Endothelial cell (in vitro differentiated cells): ENCODE measurements around the gene OR51G2. TPM values are rescaled to one million over a fixed set of nuclear protein-coding genes. Genes with fewer than 3 reads are reported as not detected.
"Not testable (repeated sequence)": the region's sequence is repeated elsewhere in the genome, so short reads cannot be mapped to it uniquely, and the experiment has no call there.

ENCODE experiments used
- DNase-seq: peaks from one replicate; pipeline ENCODE4 v3.0.0; 2021; ENCODE audit warnings: low spot score
- H3K27ac Mint-ChIP-seq: one replicate; pipeline ENCODE4 v1.8.0; 2021; ENCODE audit warnings: mixed read lengths, inconsistent platforms; ENCODE audit not compliant: unreplicated experiment
- H3K27me3 Mint-ChIP-seq: one replicate; pipeline ENCODE4 v1.8.0; 2021; ENCODE audit warnings: mild to moderate bottlenecking, moderate library complexity, mixed read lengths, inconsistent platforms; ENCODE audit not compliant: unreplicated experiment
- H3K36me3 Mint-ChIP-seq: one replicate; pipeline ENCODE4 v1.8.0; 2021; ENCODE audit warnings: mild to moderate bottlenecking, low read depth, mixed read lengths, inconsistent platforms; ENCODE audit not compliant: unreplicated experiment
- H3K4me1 Mint-ChIP-seq: one replicate; pipeline ENCODE4 v1.8.0; 2021; ENCODE audit warnings: mild to moderate bottlenecking, mixed read lengths, inconsistent platforms; ENCODE audit not compliant: unreplicated experiment
- H3K4me3 Mint-ChIP-seq: one replicate; pipeline ENCODE4 v1.8.0; 2021; ENCODE audit warnings: mild to moderate bottlenecking, mixed read lengths, inconsistent platforms; ENCODE audit not compliant: unreplicated experiment
- H3K9me3 Mint-ChIP-seq: one replicate; pipeline ENCODE4 v1.8.0; 2021; ENCODE audit warnings: mixed read lengths, inconsistent platforms; ENCODE audit not compliant: unreplicated experiment
- long read RNA-seq: library from polyadenylated mRNA; unstranded; transcript quantifications from one replicate; pipeline ENCODE4 v2.0.0, GENCODE V29; 2020; ENCODE audit not compliant: unreplicated experiment
- total RNA-seq: library from RNA; stranded (reverse); fragmentation: NEBNext Ultra II Directional; extraction: Animal tissue kit (Norgen Biotek cat#: 25700); gene quantifications from one replicate; pipeline ENCODE4 v1.2.1, GENCODE V29; 2021; ENCODE audit not compliant: unreplicated experiment
- TF ChIP-seq, protein P1 (sequence below): fragments of 200-600 bp; sonication (generic); IDR thresholded peaks from one replicate; pipeline ENCODE4 v1.5.0; 2021; ENCODE audit warnings: antibody characterized with exemption; ENCODE audit not compliant: unreplicated experiment

The OR51G2 gene
- not detected for total RNA-seq
- long read RNA-seq: 0 reads

DNA sequence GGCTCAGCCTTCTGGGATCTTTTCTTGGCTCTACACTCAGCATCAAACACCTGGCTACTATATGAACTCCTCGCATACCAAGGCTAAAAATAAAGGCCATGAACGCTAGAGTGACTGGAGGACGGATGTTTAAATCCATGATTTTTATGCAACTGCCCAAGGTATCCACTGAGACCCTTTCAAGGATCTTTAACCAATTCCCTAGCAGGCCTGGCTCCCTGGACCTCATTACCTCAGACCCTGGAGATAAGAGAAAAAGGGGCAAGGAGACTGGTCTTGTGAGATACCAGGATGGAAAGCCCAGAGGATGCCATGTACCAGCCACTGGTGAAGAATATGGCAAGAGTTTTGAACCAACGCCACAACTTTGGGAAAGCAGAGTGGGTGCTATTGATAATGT lies at the start of gene OR51G2:
Gene OR51G2 (minus strand): TSS at position 101 of the 400 bp plus-strand sequence. CDS start 3,687 bp downstream, outside the sequence.
- H3K27me3 Mint-ChIP-seq: peaks cover 3% of the 10 kb centered on the region
- no peaks in the 10 kb centered on the region for H3K4me1 Mint-ChIP-seq
- no peaks in the 10 kb centered on the region for H3K9me3 Mint-ChIP-seq
- no peak for DNase-seq
- no peak within 1 kb of the TSS for H3K27ac Mint-ChIP-seq
- H3K36me3 Mint-ChIP-seq: no peaks in the 10 kb centered on the region
- no peak within 1 kb of the TSS for H3K4me3 Mint-ChIP-seq
- TF ChIP-seq, protein P1, sequence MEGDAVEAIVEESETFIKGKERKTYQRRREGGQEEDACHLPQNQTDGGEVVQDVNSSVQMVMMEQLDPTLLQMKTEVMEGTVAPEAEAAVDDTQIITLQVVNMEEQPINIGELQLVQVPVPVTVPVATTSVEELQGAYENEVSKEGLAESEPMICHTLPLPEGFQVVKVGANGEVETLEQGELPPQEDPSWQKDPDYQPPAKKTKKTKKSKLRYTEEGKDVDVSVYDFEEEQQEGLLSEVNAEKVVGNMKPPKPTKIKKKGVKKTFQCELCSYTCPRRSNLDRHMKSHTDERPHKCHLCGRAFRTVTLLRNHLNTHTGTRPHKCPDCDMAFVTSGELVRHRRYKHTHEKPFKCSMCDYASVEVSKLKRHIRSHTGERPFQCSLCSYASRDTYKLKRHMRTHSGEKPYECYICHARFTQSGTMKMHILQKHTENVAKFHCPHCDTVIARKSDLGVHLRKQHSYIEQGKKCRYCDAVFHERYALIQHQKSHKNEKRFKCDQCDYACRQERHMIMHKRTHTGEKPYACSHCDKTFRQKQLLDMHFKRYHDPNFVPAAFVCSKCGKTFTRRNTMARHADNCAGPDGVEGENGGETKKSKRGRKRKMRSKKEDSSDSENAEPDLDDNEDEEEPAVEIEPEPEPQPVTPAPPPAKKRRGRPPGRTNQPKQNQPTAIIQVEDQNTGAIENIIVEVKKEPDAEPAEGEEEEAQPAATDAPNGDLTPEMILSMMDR: no peak

- no peaks in the 10 kb centered on the region for H3K36me3 Mint-ChIP-seq
- no peak overlapping the region for H3K27ac Mint-ChIP-seq
- TF ChIP-seq, protein P1: no peak
- H3K9me3 Mint-ChIP-seq: no peaks in the 10 kb centered on the region
- H3K4me3 Mint-ChIP-seq: no peak overlapping the region
- H3K27me3 Mint-ChIP-seq: no peaks in the 10 kb centered on the region
- no peaks in the 10 kb centered on the region for H3K4me1 Mint-ChIP-seq
- DNase-seq: no peak
These were observed 43.7 kb upstream of the OR51G2 start for GRCh38 chr11:4962816-4963215.

- Mint-ChIP-seq H3K4me3 (no peak overlapping the region), H3K36me3 (no peaks in the 10 kb centered on the region), H3K27me3 (no peaks in the 10 kb centered on the region), H3K4me1 (no peaks in the 10 kb centered on the region), H3K27ac (no peak overlapping the region), H3K9me3 (no peaks in the 10 kb centered on the region)
- DNase-seq: no peak
- TF ChIP-seq, protein P1: no peak
These were observed 41.7 kb upstream of the OR51G2 start for GRCh38 chr11:4960877-4961276.

GRCh38 chr11:4957396-4957795 lies 38.2 kb upstream of the OR51G2 start:
- H3K27me3 Mint-ChIP-seq: no peaks in the 10 kb centered on the region
- H3K4me1 Mint-ChIP-seq: no peaks in the 10 kb centered on the region
- TF ChIP-seq, protein P1: no peak

DNA sequence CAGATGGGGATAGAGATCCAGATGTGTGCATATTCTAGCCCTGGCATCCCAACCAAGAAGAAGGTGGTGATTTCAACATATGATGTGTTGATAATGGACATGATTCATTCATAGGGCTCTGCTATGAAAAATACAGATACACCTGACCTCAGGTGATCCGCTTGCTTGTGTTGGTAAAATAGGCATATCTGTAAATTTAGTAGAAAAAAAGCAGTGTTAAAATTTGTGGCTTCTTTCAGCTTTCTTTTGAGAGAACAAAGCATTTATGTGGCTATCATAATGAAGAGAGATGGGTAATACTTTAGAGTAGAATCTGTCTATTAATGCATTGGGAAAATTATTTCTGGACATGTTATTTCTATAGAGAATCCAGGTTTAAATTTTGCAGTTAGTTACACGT lies 36.5 kb upstream of the OR51G2 start, which contains the start of gene OR51A2:
Gene OR51A2 (minus strand): TSS at position 101 of the 400 bp plus-strand sequence. CDS start 0 bp downstream, at position 101.
- H3K27ac Mint-ChIP-seq, H3K36me3 Mint-ChIP-seq, H3K27me3 Mint-ChIP-seq, H3K9me3 Mint-ChIP-seq, DNase-seq, H3K4me1 Mint-ChIP-seq, H3K4me3 Mint-ChIP-seq: not testable (repeated sequence)

More at GRCh38 chr11:4957396-4957795, 38.2 kb upstream of the OR51G2 start:
- no peaks in the 10 kb centered on the region for H3K36me3 Mint-ChIP-seq
- no peaks in the 10 kb centered on the region for H3K9me3 Mint-ChIP-seq
- DNase-seq: no peak
- H3K4me3 Mint-ChIP-seq: no peak overlapping the region
- H3K27ac Mint-ChIP-seq: no peak overlapping the region

- H3K36me3 Mint-ChIP-seq: no peaks in the 10 kb centered on the region
- TF ChIP-seq, protein P1: no peak
- no peaks in the 10 kb centered on the region for H3K4me1 Mint-ChIP-seq
These were observed 28.4 kb upstream of the OR51G2 start, which contains the start of gene OR51A4 for GRCh38 chr11:4947505-4947904. Gene OR51A4, minus strand, starts transcription at chr11:4947605. Its CDS starts 505 bp downstream, at chr11:4947100.

More at GRCh38 chr11:4947505-4947904, 28.4 kb upstream of the OR51G2 start, which contains the start of gene OR51A4:
- DNase-seq: no peak
- Mint-ChIP-seq H3K9me3 (no peaks in the 10 kb centered on the region), H3K27me3 (no peaks in the 10 kb centered on the region), H3K27ac (no peak within 1 kb of the TSS), H3K4me3 (no peak within 1 kb of the TSS)
